ENCODE results near the gene BLZF1.
A peak's percentile ranks its signal among the peaks of the same experiment; 100 is the strongest.
"Not testable (repeated sequence)": the region's sequence is repeated elsewhere in the genome, so short reads cannot be mapped to it uniquely, and the experiment has no call there.

Gene BLZF1

DNA sequence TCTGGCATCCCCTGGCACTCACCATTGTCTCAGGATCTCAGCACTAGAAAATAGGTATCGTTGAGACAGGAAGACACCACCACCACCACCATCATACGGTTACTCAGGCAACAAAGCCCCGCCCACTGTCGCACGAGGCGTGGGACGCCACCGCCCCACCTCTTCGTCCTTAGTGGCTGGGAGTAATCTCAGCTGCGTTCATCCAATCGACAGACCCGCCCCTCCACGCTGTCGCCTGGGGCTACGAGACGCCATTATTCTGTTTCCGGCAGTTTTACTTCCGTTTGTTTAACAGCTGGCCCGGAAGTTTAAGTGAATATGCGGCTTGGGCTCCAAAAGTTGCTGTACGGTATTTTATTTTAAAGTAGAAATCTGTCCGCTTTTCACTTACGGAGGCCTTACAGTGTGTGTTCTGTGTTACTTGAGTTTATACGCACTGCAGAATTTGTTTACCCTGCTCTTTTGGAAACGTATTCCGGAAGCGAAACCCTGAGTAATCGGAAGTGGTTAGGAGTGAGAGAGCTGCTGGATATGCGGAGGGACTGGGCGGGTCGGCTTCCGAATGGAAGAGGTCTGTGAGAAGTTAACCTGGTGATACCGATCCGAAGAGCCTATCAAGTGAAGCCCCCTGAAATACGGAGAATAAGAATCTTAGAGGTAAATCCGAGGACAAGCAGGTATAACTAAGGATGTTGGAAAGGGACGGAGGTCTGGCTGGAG lies at the start of gene BLZF1, which contains the start of gene NME7:
Gene BLZF1 (plus strand): TSS at position 510 of the 720 bp plus-strand sequence. CDS start 1,328 bp downstream, outside the sequence.
Gene NME7 (minus strand): TSS at position 112 of the 720 bp plus-strand sequence. CDS start 87 bp downstream, at position 25.
- peak; percentile 86 for DNase-seq (ENCODE audit: low read depth in 2 of 2)

GRCh38 chr1:169318536-169319244 lies 49.3 kb upstream of the BLZF1 start:
- DNase-seq (ENCODE audit: low read depth in 2 of 2), result no peak

- DNase-seq (ENCODE audit: low read depth in 2 of 2), result peak; percentile 13 to 17
These were observed 46.5 kb upstream of the BLZF1 start for GRCh38 chr1:169321539-169321938.

- DNase-seq (ENCODE audit: low read depth in 2 of 2), result no peak
These were observed 45.9 kb upstream of the BLZF1 start for GRCh38 chr1:169322138-169322537.

DNA sequence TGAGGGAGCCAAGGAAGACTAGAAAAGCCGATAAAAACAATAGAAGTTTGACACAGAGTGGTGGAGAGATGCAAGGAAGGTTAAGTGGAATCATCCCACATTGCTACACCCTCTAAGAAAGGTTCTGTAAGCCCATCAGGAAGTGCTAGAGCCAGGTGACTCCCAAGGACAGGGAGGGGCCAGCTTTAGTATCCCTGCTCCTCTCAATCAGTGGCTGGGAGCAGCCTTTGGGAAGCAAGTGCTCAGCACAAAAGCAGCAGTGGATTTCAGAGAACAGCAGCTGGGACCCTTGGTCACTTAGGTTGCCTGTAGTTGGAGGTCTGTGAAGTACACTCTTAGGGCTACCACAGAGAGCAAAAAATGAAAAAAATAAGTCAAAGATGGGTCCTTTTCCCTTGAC lies 42.9 kb upstream of the BLZF1 start:
- no peak for DNase-seq (ENCODE audit: low read depth in 2 of 2)

DNA sequence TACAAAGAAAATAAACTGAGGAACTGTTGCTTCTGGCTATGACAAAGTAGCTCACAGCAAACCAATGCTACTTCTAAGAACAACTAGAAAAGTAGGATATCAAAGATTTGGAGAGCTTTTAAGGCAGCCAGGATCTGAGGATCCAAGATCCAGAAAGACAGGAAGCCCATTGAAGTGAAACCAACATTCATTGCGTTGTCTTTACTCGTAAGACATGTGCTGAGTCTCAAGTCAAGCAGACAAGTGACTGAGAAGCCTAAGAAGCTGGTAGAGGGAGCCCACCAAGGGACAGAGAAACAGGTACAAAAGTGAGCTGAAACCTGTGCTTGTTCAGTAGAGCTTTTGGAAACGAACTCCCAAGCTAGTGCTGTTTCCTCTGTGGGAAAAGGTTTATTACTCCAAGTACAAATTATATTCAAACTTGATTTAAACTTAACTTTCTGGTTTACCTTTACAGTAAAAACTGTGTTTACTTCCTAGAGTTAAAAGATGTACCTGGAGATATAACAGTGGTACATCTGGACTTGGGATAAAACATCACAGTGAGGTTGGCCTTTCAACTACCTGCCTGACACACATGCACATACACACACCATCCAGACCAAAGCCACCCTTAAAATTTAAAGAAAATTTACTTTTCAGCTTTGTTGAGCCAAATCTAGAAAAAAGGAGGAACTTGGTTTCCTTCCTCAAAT lies 41.6 kb upstream of the BLZF1 start:
- DNase-seq (ENCODE audit: low read depth in 2 of 2), result no peak

GRCh38 chr1:169326956-169327268 lies 41.1 kb upstream of the BLZF1 start:
- DNase-seq (ENCODE audit: low read depth in 2 of 2), result no peak

DNA sequence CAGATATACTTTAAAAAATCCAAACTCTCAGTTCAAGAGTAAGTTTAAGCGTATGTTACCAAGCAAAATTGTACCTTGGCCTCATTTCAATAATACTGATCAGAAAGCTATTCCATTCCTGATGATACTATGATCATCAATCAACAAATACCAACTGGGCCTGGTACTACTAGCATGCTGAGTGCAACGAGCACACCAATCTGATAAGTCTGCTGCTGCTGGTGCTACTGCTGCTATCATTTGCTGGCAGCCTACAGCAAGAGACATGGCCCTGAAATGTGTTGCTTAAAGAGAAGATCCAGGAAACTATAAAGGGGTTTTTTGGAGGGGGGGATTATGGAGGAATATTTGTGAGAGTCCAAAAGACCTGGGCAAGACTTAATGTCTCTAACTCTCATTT lies 40.1 kb upstream of the BLZF1 start:
- no peak for DNase-seq (ENCODE audit: low read depth in 2 of 2)

DNA sequence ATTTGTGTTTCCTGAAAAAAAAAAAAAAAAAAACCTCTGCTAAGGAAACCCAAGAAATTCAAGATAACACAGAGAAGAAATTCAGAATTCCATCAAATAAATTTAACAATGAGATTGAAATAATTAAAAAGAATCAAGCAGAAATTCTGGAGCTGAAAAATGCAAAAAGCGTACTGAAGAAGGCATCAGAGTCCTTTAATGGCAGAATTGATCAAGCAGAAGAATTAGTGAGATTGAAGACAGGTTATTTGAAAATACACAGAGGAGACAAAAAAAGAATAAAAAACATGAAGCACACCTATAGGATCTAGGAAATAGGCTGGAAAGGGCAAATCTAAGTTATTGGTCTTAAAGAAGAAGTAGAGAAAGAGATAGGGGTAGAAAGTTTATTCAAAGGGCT lies 38.6 kb upstream of the BLZF1 start:
- no peak for DNase-seq (ENCODE audit: low read depth in 2 of 2)

- no peak for DNase-seq (ENCODE audit: low read depth in 2 of 2)
These were observed 37.1 kb upstream of the BLZF1 start for GRCh38 chr1:169330927-169331326.

DNA sequence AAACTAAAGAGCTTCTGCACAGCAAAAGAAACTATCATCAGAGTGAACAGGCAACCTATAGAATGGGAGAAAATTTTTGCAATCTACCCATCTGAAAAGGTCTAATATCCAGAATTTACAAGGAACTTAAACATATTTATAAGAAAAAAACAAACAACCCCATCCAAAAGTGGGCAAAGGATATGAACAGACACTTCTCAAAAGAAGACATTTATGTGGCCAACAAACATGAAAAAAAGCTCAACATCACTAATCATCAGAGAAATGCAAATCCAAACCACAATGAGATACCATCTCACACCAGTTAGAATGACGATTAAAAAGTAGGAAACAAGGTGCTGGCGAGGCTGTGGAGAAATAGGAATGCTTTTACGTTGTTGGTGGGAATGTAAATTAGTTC lies 33.3 kb upstream of the BLZF1 start:
- DNase-seq (ENCODE audit: low read depth in 2 of 2), result not testable (repeated sequence)

- DNase-seq (ENCODE audit: low read depth in 2 of 2), result not testable (repeated sequence)
These were observed 30.9 kb upstream of the BLZF1 start for GRCh38 chr1:169336947-169337715.

GRCh38 chr1:169338617-169339016 lies 29.4 kb upstream of the BLZF1 start:
- DNase-seq (ENCODE audit: low read depth in 2 of 2), result no peak

- no peak for DNase-seq (ENCODE audit: low read depth in 2 of 2)
These were observed 28.2 kb upstream of the BLZF1 start for GRCh38 chr1:169339773-169340172.

- no peak for DNase-seq (ENCODE audit: low read depth in 2 of 2)
These were observed 27.1 kb upstream of the BLZF1 start for GRCh38 chr1:169340882-169341281.

- not testable (repeated sequence) for DNase-seq (ENCODE audit: low read depth in 2 of 2)
These were observed 25.9 kb upstream of the BLZF1 start for GRCh38 chr1:169342096-169342495.

DNA sequence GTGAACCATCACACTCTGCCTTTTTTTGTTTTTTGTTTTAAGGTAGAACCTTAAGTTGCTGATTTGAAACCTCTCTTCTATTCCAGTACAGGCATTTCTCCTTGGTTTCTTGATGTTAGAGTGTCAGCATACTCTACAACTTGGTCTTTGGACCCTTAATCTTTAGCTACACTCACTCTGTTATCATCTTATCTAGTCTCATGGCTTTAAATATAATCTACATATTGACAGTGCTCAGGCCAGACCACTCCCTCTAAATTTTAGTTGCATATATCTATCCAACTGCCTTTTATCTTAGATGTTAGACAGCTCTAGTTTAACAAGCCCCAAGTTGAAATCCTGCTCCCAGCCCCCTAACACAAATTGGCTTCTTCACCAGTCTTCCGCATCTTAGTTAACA lies 22.5 kb upstream of the BLZF1 start:
- DNase-seq (ENCODE audit: low read depth in 2 of 2), result no peak

- DNase-seq (ENCODE audit: low read depth in 2 of 2), result no peak
These were observed 21.9 kb upstream of the BLZF1 start for GRCh38 chr1:169346036-169346589.

GRCh38 chr1:169347688-169348382 lies 20.2 kb upstream of the BLZF1 start:
- no peak for DNase-seq (ENCODE audit: low read depth in 2 of 2)

- peak; percentile 17 to 27 for DNase-seq (ENCODE audit: low read depth in 2 of 2)
These were observed 19.5 kb upstream of the BLZF1 start for GRCh38 chr1:169348383-169349036.
